Keratinocyte (primary cell): ENCODE data around the gene RALGPS1.

Experiments
- CTCF ChIP-seq, 3 experiments: IDR thresholded peaks in 1 of 3; conservative IDR thresholded peaks in 1 of 3; optimal IDR thresholded peaks in 1 of 3; 2 replicates in 2 of 3; 3 replicates in 1 of 3; pipeline versions ENCODE3 to v1.5.1; 2011; ENCODE audit warnings: low read length in 3 of 3, mild to moderate bottlenecking in 3 of 3, moderate library complexity in 2 of 3, control low read depth in 1 of 3, inconsistent platforms in 1 of 3; ENCODE audit not compliant: insufficient read depth in 2 of 3; ENCODE audit errors: extremely low read depth in 1 of 3
- EZH2 ChIP-seq: IDR thresholded peaks from one replicate; pipeline ENCODE4 v1.6.1; 2012; ENCODE audit warnings: inconsistent platforms, mild to moderate bottlenecking, low read length, moderate library complexity

- TF ChIP-seq CTCF (optimal IDR thresholded peaks at IDR 0.05 in 1 of 3, IDR thresholded peaks at IDR 0.05 in 1 of 3, conservative IDR thresholded peaks at IDR 0.05 in 1 of 3; ENCODE audit: extremely low read depth in 1 of 3, insufficient read depth in 2 of 3, low read length in 3 of 3) (no peak), EZH2 (no peak)
Measured at GRCh38 chr9:126983767-126984166, 69.2 kb downstream of the RALGPS1 start.
